ENCODE data around the gene ALDH1L2.

ALDH1L2 gene

GRCh38 chr12:105032703-105033357, 51.4 kb downstream of the ALDH1L2 start:
- DNase-seq (ENCODE audit: low read depth) = no peak

GRCh38 chr12:105030820-105031807, 53.1 kb downstream of the ALDH1L2 start:
- DNase-seq (ENCODE audit: low read depth) = no peak

GRCh38 chr12:105026411-105026810, 57.8 kb downstream of the ALDH1L2 start:
- no peak for DNase-seq (ENCODE audit: low read depth)

GRCh38 chr12:105025890-105026289, 58.4 kb downstream of the ALDH1L2 start:
- DNase-seq (ENCODE audit: low read depth) = peak; percentile 83

GRCh38 chr12:105024928-105025327, 59.3 kb downstream of the ALDH1L2 start:
- no peak for DNase-seq (ENCODE audit: low read depth)

- no peak for DNase-seq (ENCODE audit: low read depth)
These were observed 63.9 kb downstream of the ALDH1L2 start for GRCh38 chr12:105020241-105020962.

GRCh38 chr12:105018776-105019175, 65.5 kb downstream of the ALDH1L2 start:
- DNase-seq (ENCODE audit: low read depth) = no peak

GRCh38 chr12:105018012-105018411, 66.2 kb downstream of the ALDH1L2 start:
- no peak for DNase-seq (ENCODE audit: low read depth)

GRCh38 chr12:105015543-105015942, 68.7 kb downstream of the ALDH1L2 start:
- DNase-seq (ENCODE audit: low read depth) = no peak

- no peak for DNase-seq (ENCODE audit: low read depth)
These were observed 69.7 kb downstream of the ALDH1L2 start for GRCh38 chr12:105014603-105015002.

- no peak for DNase-seq (ENCODE audit: low read depth)
These were observed 70.4 kb downstream of the ALDH1L2 start for GRCh38 chr12:105013892-105014291.

GRCh38 chr12:105001476-105001875, 82.8 kb downstream of the ALDH1L2 start:
- DNase-seq (ENCODE audit: low read depth) = no peak

GRCh38 chr12:104999347-104999685, 84.9 kb downstream of the ALDH1L2 start:
- DNase-seq (ENCODE audit: low read depth) = no peak

- DNase-seq (ENCODE audit: low read depth) = no peak
These were observed 85.6 kb downstream of the ALDH1L2 start for GRCh38 chr12:104998423-104999346.

- no peak for DNase-seq (ENCODE audit: low read depth)
These were observed 86.7 kb downstream of the ALDH1L2 start for GRCh38 chr12:104997541-104997940.

GRCh38 chr12:104994336-104994735, 89.9 kb downstream of the ALDH1L2 start:
- DNase-seq (ENCODE audit: low read depth) = no peak

GRCh38 chr12:104991565-104992128, 92.6 kb downstream of the ALDH1L2 start:
- no peak for DNase-seq (ENCODE audit: low read depth)

- no peak for DNase-seq (ENCODE audit: low read depth)
These were observed 93.3 kb downstream of the ALDH1L2 start for GRCh38 chr12:104990950-104991349.

- peak; percentile 45 for DNase-seq (ENCODE audit: low read depth)
These were observed 98.0 kb downstream of the ALDH1L2 start, which contains the start of gene NOPCHAP1 for GRCh38 chr12:104986022-104986941. Gene NOPCHAP1 (plus strand): TSS chr12:104986316. CDS start chr12:104986353, 37 bp downstream.

GRCh38 chr12:104985206-104985605, 99.1 kb downstream of the ALDH1L2 start:
- DNase-seq (ENCODE audit: low read depth) = no peak
